ENCODE measurements around the gene CDK16.

Gene CDK16

GRCh38 chrX:47230136-47230868 is 11.8 kb downstream of the CDK16 start:
- no peak for TF ChIP-seq CTCF (IDR thresholded peaks at IDR 0.05; ENCODE audit: low read depth, low read length, missing control alignments)
- DNase-seq (ENCODE audit: extremely low read depth, low read depth): no peak
- H3K4me3 ChIP-seq (replicated peaks; ENCODE audit: low read depth, low read length): no peak overlapping the region

GRCh38 chrX:47231167-47231566 is 12.7 kb downstream of the CDK16 start:
- H3K4me3 ChIP-seq (replicated peaks; ENCODE audit: low read depth, low read length): no peak overlapping the region
- no peak for DNase-seq (ENCODE audit: extremely low read depth, low read depth)
- TF ChIP-seq CTCF (IDR thresholded peaks at IDR 0.05; ENCODE audit: low read depth, low read length, missing control alignments): no peak

- no peak for DNase-seq (ENCODE audit: extremely low read depth, low read depth)
- TF ChIP-seq CTCF (IDR thresholded peaks at IDR 0.05; ENCODE audit: low read depth, low read length, missing control alignments): no peak
- H3K4me3 ChIP-seq (replicated peaks; ENCODE audit: low read depth, low read length): peak overlapping the region; percentile 53
Observed at GRCh38 chrX:47232197-47232802, 13.8 kb downstream of the CDK16 start.

- H3K4me3 ChIP-seq (replicated peaks; ENCODE audit: low read depth, low read length): peak within 1 kb of the TSS; percentile 53
- TF ChIP-seq CTCF (IDR thresholded peaks at IDR 0.05; ENCODE audit: low read depth, low read length, missing control alignments): no peak
- DNase-seq (ENCODE audit: extremely low read depth, low read depth): no peak
Observed at GRCh38 chrX:47232803-47233332, 14.4 kb downstream of the CDK16 start, which contains the start of gene USP11. TSS of gene USP11 (plus strand) at chrX:47233009. CDS start at chrX:47233044, 35 bp downstream.

- TF ChIP-seq CTCF (IDR thresholded peaks at IDR 0.05; ENCODE audit: low read depth, low read length, missing control alignments): no peak
- H3K4me3 ChIP-seq (replicated peaks; ENCODE audit: low read depth, low read length): peak overlapping the region; percentile 53
- DNase-seq (ENCODE audit: extremely low read depth, low read depth): peak; percentile 83
Observed at GRCh38 chrX:47233333-47234113, 15.0 kb downstream of the CDK16 start.

- DNase-seq (ENCODE audit: extremely low read depth, low read depth): no peak
- no peak for TF ChIP-seq CTCF (IDR thresholded peaks at IDR 0.05; ENCODE audit: low read depth, low read length, missing control alignments)
- H3K4me3 ChIP-seq (replicated peaks; ENCODE audit: low read depth, low read length): peak overlapping the region; percentile 53
Observed at GRCh38 chrX:47234583-47234982, 16.1 kb downstream of the CDK16 start.

All from HFF-Myc (cell line).